Hepatocyte (in vitro differentiated cells): Measurements from ENCODE around the gene NFIX.

Experiments
- CTCF ChIP-seq: fragments of 200-600 bp; sonication (generic); IDR thresholded peaks from 2 replicates; pipeline ENCODE4 v1.5.1; 2016; ENCODE audit warnings: antibody characterized with exemption, mild to moderate bottlenecking; ENCODE audit not compliant: poor library complexity
- EZH2 ChIP-seq: fragments of 200-600 bp; sonication (generic); IDR thresholded peaks from 2 replicates; pipeline ENCODE4 v1.6.1; 2016; ENCODE audit warnings: antibody characterized with exemption, mild to moderate bottlenecking, borderline replicate concordance
- EZH2phosphoT487 ChIP-seq: fragments of 200-600 bp; sonication (generic); IDR thresholded peaks from one replicate; pipeline ENCODE4 v1.6.1; 2018; ENCODE audit warnings: antibody characterized with exemption, mild to moderate bottlenecking, low read depth, moderate library complexity; ENCODE audit not compliant: unreplicated experiment, severe bottlenecking

DNA sequence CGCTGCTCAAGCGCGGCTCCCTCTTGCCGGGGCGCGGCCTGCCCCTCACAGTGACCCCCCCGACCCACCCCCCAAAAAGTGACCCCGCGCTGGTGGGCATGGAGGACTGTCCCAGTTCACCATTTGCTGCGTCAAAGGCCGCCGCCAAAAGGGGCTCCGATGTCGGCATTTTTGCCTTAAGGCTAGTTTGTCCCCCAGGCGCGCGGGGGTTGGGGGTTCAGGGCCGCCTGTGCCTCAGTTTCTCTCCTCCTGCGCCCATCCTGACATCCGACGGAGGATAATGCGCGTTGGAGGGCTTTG lies 17.1 kb downstream of the NFIX start:
- TF ChIP-seq CTCF = no peak
- no peak for TF ChIP-seq EZH2phosphoT487
- TF ChIP-seq EZH2 = no peak
